ENCODE results near the gene POU2F3. TPM values are rescaled to one million over a fixed set of nuclear protein-coding genes. Genes with fewer than 3 reads are reported as not detected.

Gene POU2F3
- total and polyA plus RNA-seq, 2 of the 13 experiments (the other 11 are each of a cell fraction or from before 2014, with no cell fraction given), result not detected

DNA sequence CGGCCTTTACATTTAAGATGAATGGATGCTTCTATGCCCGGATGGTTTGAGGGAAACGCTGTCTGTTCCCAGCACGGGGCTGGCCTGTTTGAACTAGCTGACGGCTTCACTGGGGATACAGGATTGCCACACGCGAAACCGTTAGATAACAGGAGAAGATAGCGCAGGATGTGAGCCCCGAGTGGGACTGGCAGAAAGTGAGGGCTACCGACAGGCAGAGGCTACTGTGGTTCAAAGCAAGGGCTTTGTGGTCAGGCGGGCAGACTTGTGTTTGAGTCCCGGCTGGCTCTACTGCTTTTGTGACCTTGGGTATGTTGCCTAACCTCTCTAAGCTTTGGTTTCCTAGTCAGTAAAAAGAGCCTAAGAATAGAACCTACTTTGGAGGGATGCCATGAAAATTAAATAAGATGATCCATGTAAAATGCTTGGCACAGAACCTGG is 31.9 kb upstream of the POU2F3 start (continued):
- TF ChIP-seq, protein P1, sequence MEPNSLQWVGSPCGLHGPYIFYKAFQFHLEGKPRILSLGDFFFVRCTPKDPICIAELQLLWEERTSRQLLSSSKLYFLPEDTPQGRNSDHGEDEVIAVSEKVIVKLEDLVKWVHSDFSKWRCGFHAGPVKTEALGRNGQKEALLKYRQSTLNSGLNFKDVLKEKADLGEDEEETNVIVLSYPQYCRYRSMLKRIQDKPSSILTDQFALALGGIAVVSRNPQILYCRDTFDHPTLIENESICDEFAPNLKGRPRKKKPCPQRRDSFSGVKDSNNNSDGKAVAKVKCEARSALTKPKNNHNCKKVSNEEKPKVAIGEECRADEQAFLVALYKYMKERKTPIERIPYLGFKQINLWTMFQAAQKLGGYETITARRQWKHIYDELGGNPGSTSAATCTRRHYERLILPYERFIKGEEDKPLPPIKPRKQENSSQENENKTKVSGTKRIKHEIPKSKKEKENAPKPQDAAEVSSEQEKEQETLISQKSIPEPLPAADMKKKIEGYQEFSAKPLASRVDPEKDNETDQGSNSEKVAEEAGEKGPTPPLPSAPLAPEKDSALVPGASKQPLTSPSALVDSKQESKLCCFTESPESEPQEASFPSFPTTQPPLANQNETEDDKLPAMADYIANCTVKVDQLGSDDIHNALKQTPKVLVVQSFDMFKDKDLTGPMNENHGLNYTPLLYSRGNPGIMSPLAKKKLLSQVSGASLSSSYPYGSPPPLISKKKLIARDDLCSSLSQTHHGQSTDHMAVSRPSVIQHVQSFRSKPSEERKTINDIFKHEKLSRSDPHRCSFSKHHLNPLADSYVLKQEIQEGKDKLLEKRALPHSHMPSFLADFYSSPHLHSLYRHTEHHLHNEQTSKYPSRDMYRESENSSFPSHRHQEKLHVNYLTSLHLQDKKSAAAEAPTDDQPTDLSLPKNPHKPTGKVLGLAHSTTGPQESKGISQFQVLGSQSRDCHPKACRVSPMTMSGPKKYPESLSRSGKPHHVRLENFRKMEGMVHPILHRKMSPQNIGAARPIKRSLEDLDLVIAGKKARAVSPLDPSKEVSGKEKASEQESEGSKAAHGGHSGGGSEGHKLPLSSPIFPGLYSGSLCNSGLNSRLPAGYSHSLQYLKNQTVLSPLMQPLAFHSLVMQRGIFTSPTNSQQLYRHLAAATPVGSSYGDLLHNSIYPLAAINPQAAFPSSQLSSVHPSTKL (CRISPR knock-in tag; IDR thresholded peaks at IDR 0.05), result peak; percentile 86
- peak; percentile 84 for TF ChIP-seq CEBPG (CRISPR knock-in tag; IDR thresholded peaks at IDR 0.05)
- TF ChIP-seq, protein P2, sequence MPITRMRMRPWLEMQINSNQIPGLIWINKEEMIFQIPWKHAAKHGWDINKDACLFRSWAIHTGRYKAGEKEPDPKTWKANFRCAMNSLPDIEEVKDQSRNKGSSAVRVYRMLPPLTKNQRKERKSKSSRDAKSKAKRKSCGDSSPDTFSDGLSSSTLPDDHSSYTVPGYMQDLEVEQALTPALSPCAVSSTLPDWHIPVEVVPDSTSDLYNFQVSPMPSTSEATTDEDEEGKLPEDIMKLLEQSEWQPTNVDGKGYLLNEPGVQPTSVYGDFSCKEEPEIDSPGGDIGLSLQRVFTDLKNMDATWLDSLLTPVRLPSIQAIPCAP (CRISPR knock-in tag; IDR thresholded peaks at IDR 0.05; ENCODE audit: low read depth), result no peak
- TF ChIP-seq, protein P3, sequence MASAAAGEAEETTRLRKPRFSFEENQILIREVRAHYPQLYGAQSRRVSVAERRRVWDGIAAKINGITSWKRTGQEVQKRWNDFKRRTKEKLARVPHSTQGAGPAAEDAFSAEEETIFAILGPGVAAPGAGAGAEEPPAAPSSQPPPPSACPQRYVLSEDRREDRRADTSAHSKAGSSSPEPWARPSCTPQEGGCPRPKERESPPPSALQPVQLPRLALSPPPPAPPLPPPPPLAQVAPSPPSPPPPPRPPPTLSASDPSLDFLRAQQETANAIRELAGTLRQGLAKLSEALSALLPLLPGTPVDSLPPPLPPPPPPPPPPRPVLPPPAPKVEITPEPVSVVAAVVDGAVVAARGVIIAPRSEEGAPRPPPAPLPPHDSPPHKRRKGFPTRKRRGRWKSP (CRISPR knock-in tag; IDR thresholded peaks at IDR 0.05), result peak; percentile 72; the same call in 1 of the 2 replicates
- TF ChIP-seq RAD21 (CRISPR knock-in tag; IDR thresholded peaks at IDR 0.05), result 0 out of 2 replicates have a peak, but pooled peaks have one; percentile 11
- no peak for TF ChIP-seq RBM39 (IDR thresholded peaks at IDR 0.05; ENCODE audit: low read depth, low read length, poor library complexity, severe bottlenecking)
- no peak for TF ChIP-seq MEF2D (CRISPR knock-in tag; IDR thresholded peaks at IDR 0.05)
- TF ChIP-seq ZNF343 (CRISPR knock-in tag; IDR thresholded peaks at IDR 0.05), result 0 out of 2 replicates have a peak, but pooled peaks have one; percentile 87
- no peak for TF ChIP-seq ZNF367 (CRISPR knock-in tag; IDR thresholded peaks at IDR 0.05; ENCODE audit: borderline replicate concordance)
- TF ChIP-seq ZNF619 (CRISPR knock-in tag; IDR thresholded peaks at IDR 0.05), result no peak
- TF ChIP-seq MXI1 (IDR thresholded peaks at IDR 0.05; ENCODE audit: borderline replicate concordance, low read depth, low read length), result 0 out of 3 replicates have a peak, but pooled peaks have one; percentile 23
- TF ChIP-seq, protein P4, sequence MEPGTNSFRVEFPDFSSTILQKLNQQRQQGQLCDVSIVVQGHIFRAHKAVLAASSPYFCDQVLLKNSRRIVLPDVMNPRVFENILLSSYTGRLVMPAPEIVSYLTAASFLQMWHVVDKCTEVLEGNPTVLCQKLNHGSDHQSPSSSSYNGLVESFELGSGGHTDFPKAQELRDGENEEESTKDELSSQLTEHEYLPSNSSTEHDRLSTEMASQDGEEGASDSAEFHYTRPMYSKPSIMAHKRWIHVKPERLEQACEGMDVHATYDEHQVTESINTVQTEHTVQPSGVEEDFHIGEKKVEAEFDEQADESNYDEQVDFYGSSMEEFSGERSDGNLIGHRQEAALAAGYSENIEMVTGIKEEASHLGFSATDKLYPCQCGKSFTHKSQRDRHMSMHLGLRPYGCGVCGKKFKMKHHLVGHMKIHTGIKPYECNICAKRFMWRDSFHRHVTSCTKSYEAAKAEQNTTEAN (CRISPR knock-in tag; conservative IDR thresholded peaks at IDR 0.05), result peak; percentile 87
- peak; percentile 57; the same call in 1 of the 2 replicates for TF ChIP-seq YEATS4 (CRISPR knock-in tag; IDR thresholded peaks at IDR 0.05; ENCODE audit: borderline replicate concordance)
- TF ChIP-seq FOXP1 (IDR thresholded peaks at IDR 0.05), result no peak
- 0 out of 2 replicates have a peak, but pooled peaks have one; percentile 5 for TF ChIP-seq FOXP1 (CRISPR knock-in tag; IDR thresholded peaks at IDR 0.05)
- peak; percentile 86 for TF ChIP-seq SALL1 (CRISPR knock-in tag; IDR thresholded peaks at IDR 0.05)
- peak; percentile 16; the same call in 1 of the 2 replicates for TF ChIP-seq ZSCAN31 (CRISPR knock-in tag; IDR thresholded peaks at IDR 0.05; ENCODE audit: low read depth)
- TF ChIP-seq RXRA (CRISPR knock-in tag; IDR thresholded peaks at IDR 0.05), result peak; percentile 87
- TF ChIP-seq SETDB1 (CRISPR knock-in tag; IDR thresholded peaks at IDR 0.05; ENCODE audit: borderline replicate concordance), result no peak
- 0 out of 2 replicates have a peak, but pooled peaks have one; percentile 38 for TF ChIP-seq GTF3A (CRISPR knock-in tag; conservative IDR thresholded peaks at IDR 0.05)
- TF ChIP-seq ZNF264 (CRISPR knock-in tag; IDR thresholded peaks at IDR 0.05), result peak; percentile 84; the same call in 1 of the 2 replicates
- no peak for TF ChIP-seq SOX13 (IDR thresholded peaks at IDR 0.05)
- peak in 1 of 2 experiments; percentile 68; a peak in 2 of 4 replicates for TF ChIP-seq SOX13 (CRISPR knock-in tag; conservative IDR thresholded peaks at IDR 0.05 in 1 of 2, IDR thresholded peaks at IDR 0.05 in 1 of 2)
